BLaER1 treated with 17β-estradiol and CSF1 and Interleukin-3, amounts not matched to agents 10 nM and 100 nM (cell line): ENCODE results near the gene NSMCE1.

Experiments
- H3K27ac ChIP-seq, 11 experiments: shearing (Covaris generic); formaldehyde crosslinking; 2 replicates each; pipeline ENCODE4 v1.8.1; 2022
- H3K27me3 ChIP-seq, 11 experiments: shearing (Covaris generic); formaldehyde crosslinking; 2 replicates each; pipeline ENCODE4 v1.8.1; 2022
- H3K36me3 ChIP-seq, 11 experiments: shearing (Covaris generic); formaldehyde crosslinking; 2 replicates each; pipeline ENCODE4 v1.8.1; 2022
- H3K4me1 ChIP-seq, 10 experiments: shearing (Covaris generic); formaldehyde crosslinking; 2 replicates each; pipeline ENCODE4 v1.8.1; 2022
- H3K4me2 ChIP-seq, 11 experiments: shearing (Covaris generic); formaldehyde crosslinking; 2 replicates each; pipeline ENCODE4 v1.8.1; 2022
- H3K4me3 ChIP-seq, 10 experiments: shearing (Covaris generic); formaldehyde crosslinking; 2 replicates each; pipeline ENCODE4 v1.8.1; 2022
- H3K9ac ChIP-seq, 11 experiments: shearing (Covaris generic); formaldehyde crosslinking; 2 replicates each; pipeline ENCODE4 v1.8.1; 2022
- H3K9me3 ChIP-seq, 11 experiments: shearing (Covaris generic); formaldehyde crosslinking; replicated peaks in 1 of 11; 2 replicates each; pipeline ENCODE4 v1.8.1; 2022
- H4K20me1 ChIP-seq, 11 experiments: shearing (Covaris generic); formaldehyde crosslinking; 2 replicates each; pipeline ENCODE4 v1.8.1; 2022
- Cebpa-rat ChIP-seq, 11 experiments: shearing (Covaris generic); IDR thresholded peaks; 2 replicates each; pipeline ENCODE4 v1.8.1; 2022

The NSMCE1 gene

DNA sequence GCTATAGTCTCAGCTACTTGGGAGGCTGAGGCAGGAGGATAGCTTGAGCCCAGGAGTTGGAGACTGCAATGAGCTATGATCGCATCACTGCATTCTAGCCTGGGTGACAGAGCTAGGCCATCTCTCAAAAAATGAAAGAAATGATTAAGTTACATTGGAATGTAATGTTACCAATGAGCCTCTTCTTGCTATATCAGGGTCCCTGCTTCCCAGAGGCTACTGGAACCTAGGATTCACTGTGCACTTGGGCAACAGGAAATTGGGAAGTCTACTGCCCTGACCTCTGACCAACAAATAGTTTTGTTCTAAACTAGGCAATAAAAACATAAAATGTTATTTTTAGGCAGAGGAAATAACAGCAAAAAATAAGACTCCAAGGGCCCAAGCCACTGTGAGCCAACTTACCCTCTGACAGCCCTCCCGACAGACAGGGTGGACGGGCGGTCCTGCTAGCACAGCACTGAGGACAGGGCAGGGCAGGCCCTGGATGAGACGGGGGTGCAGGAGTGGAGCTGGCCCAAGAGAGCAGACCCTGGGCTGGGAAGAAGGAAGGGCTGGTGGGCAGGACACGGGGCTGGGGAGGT is 27.5 kb downstream of the NSMCE1 start:
- Histone ChIP-seq H3K9ac (peak overlapping the region in 1 of 11 experiments; percentile 9; a peak in 1 of 22 replicates), H3K4me1 (peaks cover 55 to 96% (median 77%) of the 10 kb centered on the region in 10 experiments), H4K20me1 (no peaks in the 10 kb centered on the region), H3K36me3 (no peaks in the 10 kb centered on the region), H3K4me2 (peak overlapping the region in 7 of 11 experiments; percentile 6 to 91 (median 80); a peak in 11 of 22 replicates), H3K9me3 (no peaks in the 10 kb centered on the region), H3K4me3 (no peak overlapping the region), H3K27ac (peak overlapping the region in 3 of 11 experiments; percentile 2 to 24 (median 6); a peak in 4 of 22 replicates), H3K27me3 (no peaks in the 10 kb centered on the region)
- TF ChIP-seq Cebpa-rat (IDR thresholded peaks at IDR 0.05), result no peak

- H3K4me1 ChIP-seq, result peaks cover 62 to 96% (median 80%) of the 10 kb centered on the region in 10 experiments
- H3K4me3 ChIP-seq, result no peak overlapping the region
- no peaks in the 10 kb centered on the region for H3K27me3 ChIP-seq
- H3K4me2 ChIP-seq, result peak overlapping the region in 3 of 11 experiments; percentile 80 to 91 (median 88); a peak in 4 of 22 replicates
- H3K9ac ChIP-seq, result no peak overlapping the region
- no peaks in the 10 kb centered on the region for H4K20me1 ChIP-seq
- no peaks in the 10 kb centered on the region for H3K9me3 ChIP-seq
- H3K27ac ChIP-seq, result no peak overlapping the region
- TF ChIP-seq Cebpa-rat (IDR thresholded peaks at IDR 0.05), result no peak
- H3K36me3 ChIP-seq, result no peaks in the 10 kb centered on the region
These were observed 28.5 kb downstream of the NSMCE1 start for GRCh38 chr16:27239906-27240655.

- no peaks in the 10 kb centered on the region for H3K36me3 ChIP-seq
- peaks cover 65 to 96% (median 81%) of the 10 kb centered on the region in 10 experiments for H3K4me1 ChIP-seq
- no peak overlapping the region for H3K9ac ChIP-seq
- TF ChIP-seq Cebpa-rat (IDR thresholded peaks at IDR 0.05), result no peak
- H3K4me3 ChIP-seq, result no peak overlapping the region
- H3K27ac ChIP-seq, result no peak overlapping the region
- no peaks in the 10 kb centered on the region for H3K27me3 ChIP-seq
- H3K4me2 ChIP-seq, result peak overlapping the region in 4 of 11 experiments; percentile 76 to 92 (median 89); a peak in 5 of 22 replicates
- no peaks in the 10 kb centered on the region for H4K20me1 ChIP-seq
- no peaks in the 10 kb centered on the region for H3K9me3 ChIP-seq
These were observed 29.5 kb downstream of the NSMCE1 start for GRCh38 chr16:27239026-27239425.

DNA sequence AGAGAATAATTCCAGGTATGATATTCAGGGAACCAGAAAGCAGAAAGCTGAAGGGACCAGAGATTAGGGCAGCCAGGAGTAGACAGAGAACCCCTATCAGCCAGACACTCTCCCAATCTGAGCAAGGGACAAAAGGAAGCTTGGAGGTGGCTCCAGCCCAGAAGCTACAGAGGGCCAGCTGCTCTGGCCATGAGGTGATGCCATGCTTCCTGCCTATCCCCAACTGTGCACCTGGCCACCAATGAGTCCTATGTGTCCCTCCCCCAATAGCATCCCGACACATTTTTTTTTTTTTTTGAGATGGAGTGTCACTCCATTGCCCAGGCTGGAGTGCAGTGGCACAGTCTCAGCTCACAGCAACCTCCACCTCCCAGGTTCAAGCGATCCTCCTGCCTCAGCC is 30.0 kb downstream of the NSMCE1 start:
- Histone ChIP-seq H4K20me1 (no peaks in the 10 kb centered on the region), H3K9me3 (no peaks in the 10 kb centered on the region), H3K4me2 (peak overlapping the region; percentile 76 to 94 (median 92)), H3K4me1 (peaks cover 65 to 95% (median 80%) of the 10 kb centered on the region in 10 experiments), H3K27ac (peak overlapping the region in 4 of 11 experiments; percentile 76 to 84 (median 80); a peak in 5 of 22 replicates), H3K36me3 (peaks cover 0 to 3% (median 0%) of the 10 kb centered on the region in 11 experiments; a peak in 2 of 22 replicates), H3K9ac (peak overlapping the region in 1 of 11 experiments; percentile 62; a peak in 1 of 22 replicates), H3K27me3 (no peaks in the 10 kb centered on the region), H3K4me3 (no peak overlapping the region)
- TF ChIP-seq Cebpa-rat (IDR thresholded peaks at IDR 0.05), result no peak

GRCh38 chr16:27238016-27238587 is 30.5 kb downstream of the NSMCE1 start:
- no peaks in the 10 kb centered on the region for H3K9me3 ChIP-seq
- H3K4me2 ChIP-seq, result peak overlapping the region; percentile 76 to 94 (median 92)
- peaks cover 0 to 7% (median 0%) of the 10 kb centered on the region in 11 experiments; a peak in 2 of 22 replicates for H3K36me3 ChIP-seq
- peak overlapping the region in 3 of 10 experiments; percentile 10 to 25 (median 16); a peak in 3 of 20 replicates for H3K4me3 ChIP-seq
- peak overlapping the region; percentile 46 to 69 (median 64); a peak in 19 of 22 replicates for H3K9ac ChIP-seq
- 0 out of 22 replicates have a peak, but pooled peaks cover 0 to 3% (median 0%) of the 10 kb centered on the region in 11 experiments for H3K27me3 ChIP-seq
- peak overlapping the region; percentile 76 to 84 (median 81); a peak in 20 of 22 replicates for H3K27ac ChIP-seq
- TF ChIP-seq Cebpa-rat (IDR thresholded peaks at IDR 0.05), result no peak
- H3K4me1 ChIP-seq, result peaks cover 65 to 95% (median 80%) of the 10 kb centered on the region in 10 experiments
- no peaks in the 10 kb centered on the region for H4K20me1 ChIP-seq

DNA sequence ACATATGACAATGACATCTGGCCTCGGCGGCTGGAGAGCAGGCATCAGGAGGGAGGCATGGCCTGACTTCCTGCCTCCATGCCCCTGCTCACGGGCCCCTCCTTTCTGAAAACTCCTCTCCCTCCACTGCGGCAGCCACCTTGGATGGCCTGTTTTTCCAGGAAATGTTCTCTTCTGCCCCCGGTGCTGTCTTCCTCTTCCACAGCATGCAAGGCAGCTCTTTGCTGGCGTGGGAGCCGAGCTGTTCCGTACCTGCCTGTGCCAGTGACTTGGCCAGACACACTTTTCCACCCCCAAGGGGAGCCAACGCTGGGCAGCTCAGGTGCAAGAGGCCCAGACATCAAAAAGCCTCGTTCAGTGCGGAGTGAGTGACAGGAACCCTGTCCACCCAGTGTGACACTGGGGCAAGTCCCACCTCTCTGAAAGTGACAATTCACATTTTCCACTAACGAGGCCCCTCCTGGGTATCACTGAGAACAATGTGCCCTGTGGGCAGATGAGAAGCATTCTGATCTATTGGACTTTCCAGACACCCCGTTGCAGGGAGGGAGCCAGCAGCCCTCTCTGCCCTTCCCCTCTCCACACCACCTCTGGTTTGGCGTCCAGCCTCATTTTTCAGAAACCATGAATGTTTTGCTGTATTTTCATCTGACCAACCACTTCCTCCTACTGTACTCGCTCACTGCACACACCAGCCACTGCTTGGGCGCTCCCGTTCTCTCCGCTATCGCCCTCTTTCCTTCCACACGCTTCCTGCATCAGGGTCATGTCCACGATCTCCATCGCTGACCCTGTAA is 31.2 kb downstream of the NSMCE1 start:
- Histone ChIP-seq H3K4me3 (peak overlapping the region in 2 of 10 experiments; percentile 10 to 25; a peak in 3 of 20 replicates), H3K27ac (peak overlapping the region; percentile 76 to 84 (median 81)), H3K9me3 (no peaks in the 10 kb centered on the region), H3K36me3 (peaks cover 0 to 7% (median 0%) of the 10 kb centered on the region in 11 experiments; a peak in 2 of 22 replicates), H3K4me1 (peaks cover 65 to 95% (median 81%) of the 10 kb centered on the region in 10 experiments), H3K27me3 (0 out of 22 replicates have a peak, but pooled peaks cover 0 to 5% (median 0%) of the 10 kb centered on the region in 11 experiments), H3K4me2 (peak overlapping the region; percentile 76 to 94 (median 92)), H3K9ac (peak overlapping the region; percentile 46 to 69 (median 64); a peak in 20 of 22 replicates), H4K20me1 (no peaks in the 10 kb centered on the region)
- TF ChIP-seq Cebpa-rat (IDR thresholded peaks at IDR 0.05), result no peak

- Histone ChIP-seq H4K20me1 (no peaks in the 10 kb centered on the region), H3K4me1 (peaks cover 69 to 95% (median 82%) of the 10 kb centered on the region in 10 experiments), H3K4me3 (no peak overlapping the region), H3K36me3 (peaks cover 0 to 7% (median 0%) of the 10 kb centered on the region in 11 experiments; a peak in 2 of 22 replicates), H3K27ac (peak overlapping the region; percentile 76 to 84 (median 81)), H3K9ac (peak overlapping the region; percentile 46 to 69 (median 64); a peak in 20 of 22 replicates), H3K9me3 (no peaks in the 10 kb centered on the region), H3K27me3 (0 out of 22 replicates have a peak, but pooled peaks cover 0 to 5% (median 0%) of the 10 kb centered on the region in 11 experiments), H3K4me2 (peak overlapping the region; percentile 76 to 94 (median 92))
- no peak for TF ChIP-seq Cebpa-rat (IDR thresholded peaks at IDR 0.05)
These were observed 31.8 kb downstream of the NSMCE1 start for GRCh38 chr16:27236635-27237218.

GRCh38 chr16:27235938-27236245 is 32.7 kb downstream of the NSMCE1 start:
- Histone ChIP-seq H3K4me1 (peaks cover 77 to 95% (median 82%) of the 10 kb centered on the region in 10 experiments), H3K36me3 (peaks cover 0 to 7% (median 0%) of the 10 kb centered on the region in 11 experiments; a peak in 2 of 22 replicates), H3K27ac (peak overlapping the region in 10 of 11 experiments; percentile 76 to 84 (median 82); a peak in 21 of 22 replicates), H3K9ac (peak overlapping the region in 10 of 11 experiments; percentile 11 to 75 (median 62); a peak in 19 of 22 replicates), H4K20me1 (no peaks in the 10 kb centered on the region), H3K4me2 (peak overlapping the region; percentile 76 to 94 (median 92)), H3K27me3 (0 out of 22 replicates have a peak, but pooled peaks cover 0 to 5% (median 0%) of the 10 kb centered on the region in 11 experiments), H3K9me3 (no peaks in the 10 kb centered on the region), H3K4me3 (no peak overlapping the region)
- TF ChIP-seq Cebpa-rat (IDR thresholded peaks at IDR 0.05), result no peak
